HuH-7 (cell line): ENCODE results near the gene PLEKHG2.

Experiments
- DNase-seq: peaks from one replicate; pipeline ENCODE4 v3.0.0; 2011; ENCODE audit warnings: low spot score

PLEKHG2 gene

GRCh38 chr19:39406656-39407409 lies 5.6 kb upstream of the PLEKHG2 start, which contains the start of gene ZFP36:
Gene ZFP36, plus strand, starts transcription at chr19:39406847. Its CDS starts 58 bp downstream, at chr19:39406905.
- peak; percentile 91 for DNase-seq

GRCh38 chr19:39407410-39407659 lies 5.1 kb upstream of the PLEKHG2 start:
- no peak for DNase-seq

GRCh38 chr19:39407660-39408391 lies 4.6 kb upstream of the PLEKHG2 start:
- DNase-seq = no peak

- no peak for DNase-seq
These were observed 3.9 kb upstream of the PLEKHG2 start for GRCh38 chr19:39408392-39409207.

GRCh38 chr19:39409208-39410016 lies 3.1 kb upstream of the PLEKHG2 start:
- peak; percentile 90 for DNase-seq

- no peak for DNase-seq
These were observed 2.2 kb upstream of the PLEKHG2 start for GRCh38 chr19:39410017-39410830.

- no peak for DNase-seq
These were observed 1.7 kb upstream of the PLEKHG2 start for GRCh38 chr19:39410831-39411080.

GRCh38 chr19:39411081-39411831 lies 1.2 kb upstream of the PLEKHG2 start:
- DNase-seq = peak; percentile 84

- peak; percentile 92 for DNase-seq
These were observed 703 bp upstream of the PLEKHG2 start for GRCh38 chr19:39411832-39412099.

- DNase-seq = no peak
These were observed 400 bp downstream of the PLEKHG2 start for GRCh38 chr19:39412867-39413271.

GRCh38 chr19:39413272-39413910 lies 922 bp downstream of the PLEKHG2 start:
- peak; percentile 81 for DNase-seq

- DNase-seq = peak; percentile 83
These were observed 1.6 kb downstream of the PLEKHG2 start for GRCh38 chr19:39413911-39414608.

- no peak for DNase-seq
These were observed 2.9 kb downstream of the PLEKHG2 start for GRCh38 chr19:39415111-39416046.

- no peak for DNase-seq
These were observed 4.0 kb downstream of the PLEKHG2 start for GRCh38 chr19:39416152-39417120.

- no peak for DNase-seq
These were observed 5.2 kb downstream of the PLEKHG2 start for GRCh38 chr19:39417463-39418181.

GRCh38 chr19:39419003-39419402 lies 6.5 kb downstream of the PLEKHG2 start:
- DNase-seq = no peak

GRCh38 chr19:39420769-39421168 lies 8.3 kb downstream of the PLEKHG2 start:
- no peak for DNase-seq
